Right ventricle myocardium superior (tissue), 1 donor: Measurements from ENCODE around the gene RTN4RL2. TPM values are rescaled to one million over a fixed set of nuclear protein-coding genes. Genes with fewer than 3 reads are reported as not detected.
A peak's percentile ranks its signal among the peaks of the same experiment; 100 is the strongest.

Experiments
- ATAC-seq: fragments of 200-7000 bp; cut with Tn5 transposase; one replicate; pipeline ENCODE4 v1.9.1; 2020; ENCODE audit warnings: mild to moderate bottlenecking; ENCODE audit not compliant: poor library complexity
- DNase-seq: peaks from one replicate; pipeline ENCODE4 v3.0.0-alpha.2; 2020
- intact Hi-C: fragments of 100-400 bp; cut with DNase I; formaldehyde crosslinking; loops from one replicate; pipeline ENCODE4 v1.11.2; 2022
- long read RNA-seq: library from polyadenylated mRNA; unstranded; transcript quantifications from one replicate; pipeline ENCODE4 v2.0.0, GENCODE V29; 2021
- total RNA-seq: library from RNA; stranded (reverse); fragmentation: NEBNext Ultra II Directional; extraction: Animal tissue kit (Norgen Biotek cat#: 25700); gene quantifications from one replicate; pipeline ENCODE4 v1.2.1, GENCODE V29; 2021
- donor health status: DM: no; HTN: yes; CAD: no; lungs with severe emphysema.

Gene RTN4RL2
- total RNA-seq = 1.9 TPM
- long read RNA-seq = 0 reads

- ATAC-seq = peak; percentile 38
- intact Hi-C loops = no loop called here
- peak; percentile 69 for DNase-seq
Measured at GRCh38 chr11:57460022-57460757, at the start of gene RTN4RL2. Gene RTN4RL2, plus strand, starts transcription at chr11:57460528. Its CDS starts 338 bp downstream, at chr11:57460866.

- intact Hi-C loops = no loop called here
- DNase-seq (no peak), ATAC-seq (no peak)
Measured at GRCh38 chr11:57413681-57414080, 46.6 kb upstream of the RTN4RL2 start.

GRCh38 chr11:57414612-57415212 lies 45.6 kb upstream of the RTN4RL2 start:
- intact Hi-C loops = no loop called here
- ATAC-seq = no peak
- no peak for DNase-seq

- ATAC-seq = no peak
- no peak for DNase-seq
- intact Hi-C loops = no loop called here
Measured at GRCh38 chr11:57416436-57416835, 43.9 kb upstream of the RTN4RL2 start.

GRCh38 chr11:57417056-57417455 lies 43.3 kb upstream of the RTN4RL2 start:
- intact Hi-C loops = no loop called here
- ATAC-seq (no peak), DNase-seq (no peak)

GRCh38 chr11:57418131-57418530 lies 42.2 kb upstream of the RTN4RL2 start:
- intact Hi-C loops = no loop called here
- DNase-seq (no peak), ATAC-seq (no peak)

- DNase-seq (no peak), ATAC-seq (no peak)
- intact Hi-C loops = no loop called here
Measured at GRCh38 chr11:57419146-57419545, 41.2 kb upstream of the RTN4RL2 start.

- intact Hi-C loops = no loop called here
- ATAC-seq (no peak), DNase-seq (no peak)
Measured at GRCh38 chr11:57421066-57421465, 39.3 kb upstream of the RTN4RL2 start.

GRCh38 chr11:57421805-57422204 lies 38.5 kb upstream of the RTN4RL2 start:
- ATAC-seq = no peak
- no peak for DNase-seq
- intact Hi-C loops = no loop called here

- ATAC-seq = no peak
- intact Hi-C loops = no loop called here
Measured at GRCh38 chr11:57422669-57423068, 37.7 kb upstream of the RTN4RL2 start.

GRCh38 chr11:57424137-57424791 lies 36.1 kb upstream of the RTN4RL2 start:
- ATAC-seq = no peak
- no peak for DNase-seq
- intact Hi-C loops = no loop called here

More at GRCh38 chr11:57422669-57423068, 37.7 kb upstream of the RTN4RL2 start:
- no peak for DNase-seq

GRCh38 chr11:57424792-57425564 lies 35.4 kb upstream of the RTN4RL2 start:
- ATAC-seq = peak; percentile 52
- intact Hi-C loops = no loop called here
- DNase-seq = peak; percentile 74

GRCh38 chr11:57425565-57426438 lies 34.5 kb upstream of the RTN4RL2 start:
- ATAC-seq (peak; percentile 41), DNase-seq (peak; percentile 81)
- intact Hi-C loops = no loop called here

- ATAC-seq (no peak), DNase-seq (no peak)
- intact Hi-C loops = no loop called here
Measured at GRCh38 chr11:57426439-57426928, 33.8 kb upstream of the RTN4RL2 start.

GRCh38 chr11:57426929-57427726 lies 33.2 kb upstream of the RTN4RL2 start, which contains the start of gene SLC43A3:
Gene SLC43A3, minus strand, starts transcription at chr11:57427121. Its CDS starts 949 bp downstream, at chr11:57426172.
- peak; percentile 82 for DNase-seq
- intact Hi-C loops = no loop called here
- ATAC-seq = peak; percentile 80

GRCh38 chr11:57427727-57428082 lies 32.6 kb upstream of the RTN4RL2 start:
- intact Hi-C loops = no loop called here
- DNase-seq (peak; percentile 83), ATAC-seq (peak; percentile 53)

- DNase-seq (no peak), ATAC-seq (no peak)
- intact Hi-C loops = no loop called here
Measured at GRCh38 chr11:57428643-57429042, 31.7 kb upstream of the RTN4RL2 start.
